ENCODE measurements around the gene ASIC3.
A peak's percentile ranks its signal among the peaks of the same experiment; 100 is the strongest.

Gene ASIC3

DNA sequence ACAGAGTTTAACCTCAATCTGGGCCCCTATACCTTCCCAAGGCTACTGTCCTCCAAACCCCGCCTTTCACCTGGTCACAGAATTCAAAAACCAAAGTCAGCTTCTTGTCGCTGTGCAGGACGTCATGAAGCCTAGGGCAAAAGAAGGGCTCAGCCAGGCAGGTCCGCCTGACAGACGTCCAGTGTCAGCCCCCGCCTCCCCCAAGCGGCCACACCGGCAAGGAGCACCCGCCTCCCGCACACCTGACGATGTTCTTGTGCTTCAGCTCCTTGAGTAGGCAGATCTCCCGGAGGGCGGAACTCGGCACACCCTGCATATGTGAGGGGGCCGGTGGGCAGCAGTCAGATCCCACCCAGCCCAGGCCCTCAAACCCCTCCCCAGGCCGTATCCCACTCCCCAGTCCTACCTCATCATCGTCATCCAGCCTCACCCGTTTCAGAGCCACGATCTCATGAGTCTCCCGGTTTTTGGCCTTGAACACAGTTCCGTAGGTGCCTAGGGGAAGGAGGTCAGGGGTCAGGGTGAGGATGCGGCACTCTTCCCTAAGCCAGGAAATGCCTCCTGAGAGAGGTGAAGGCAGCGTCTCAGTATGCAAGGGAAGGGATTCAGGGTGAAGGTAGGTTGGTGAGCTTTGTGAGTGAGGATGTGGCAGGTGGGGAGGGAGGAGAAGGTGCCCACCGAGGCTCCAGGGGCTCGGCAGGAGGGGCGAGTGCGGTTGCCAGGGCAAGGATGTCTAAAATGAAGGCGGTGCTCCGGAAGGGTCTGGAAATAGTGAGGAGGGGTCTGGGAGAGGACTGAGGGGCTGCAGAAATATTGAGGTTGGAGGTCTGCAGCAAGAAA is 8.6 kb downstream of the ASIC3 start:
- no peak for DNase-seq (ENCODE audit: low spot score)

DNA sequence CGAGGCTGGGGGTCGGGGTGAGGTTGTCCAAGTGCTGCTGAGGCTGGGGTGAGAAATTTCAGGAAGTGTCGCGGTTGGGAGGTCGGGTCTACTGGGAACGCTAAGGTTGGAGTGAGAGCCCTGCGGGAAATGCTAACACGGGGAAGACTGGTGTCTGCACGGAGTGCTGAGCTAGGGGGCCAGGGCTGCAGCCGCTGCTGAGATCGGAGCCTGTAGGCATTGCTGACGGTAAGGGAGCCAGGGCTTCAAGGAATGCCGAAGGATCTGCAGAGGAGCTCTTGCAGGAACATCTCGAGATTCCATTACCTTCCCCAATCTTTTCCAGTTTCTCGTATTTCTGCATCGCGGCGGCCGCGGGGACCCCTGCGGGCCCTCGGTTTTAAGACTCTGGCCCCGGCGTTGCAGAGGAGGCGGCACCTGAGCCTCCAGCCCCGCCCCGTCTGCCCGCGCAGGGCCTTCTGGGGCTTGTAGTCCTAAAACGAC is 9.2 kb downstream of the ASIC3 start, which contains the start of gene CDK5:
CDK5 (minus strand) TSS at position 392 of the 483 bp plus-strand sequence; CDS start at position 343, 49 bp downstream.
- DNase-seq (ENCODE audit: low spot score), result no peak

DNA sequence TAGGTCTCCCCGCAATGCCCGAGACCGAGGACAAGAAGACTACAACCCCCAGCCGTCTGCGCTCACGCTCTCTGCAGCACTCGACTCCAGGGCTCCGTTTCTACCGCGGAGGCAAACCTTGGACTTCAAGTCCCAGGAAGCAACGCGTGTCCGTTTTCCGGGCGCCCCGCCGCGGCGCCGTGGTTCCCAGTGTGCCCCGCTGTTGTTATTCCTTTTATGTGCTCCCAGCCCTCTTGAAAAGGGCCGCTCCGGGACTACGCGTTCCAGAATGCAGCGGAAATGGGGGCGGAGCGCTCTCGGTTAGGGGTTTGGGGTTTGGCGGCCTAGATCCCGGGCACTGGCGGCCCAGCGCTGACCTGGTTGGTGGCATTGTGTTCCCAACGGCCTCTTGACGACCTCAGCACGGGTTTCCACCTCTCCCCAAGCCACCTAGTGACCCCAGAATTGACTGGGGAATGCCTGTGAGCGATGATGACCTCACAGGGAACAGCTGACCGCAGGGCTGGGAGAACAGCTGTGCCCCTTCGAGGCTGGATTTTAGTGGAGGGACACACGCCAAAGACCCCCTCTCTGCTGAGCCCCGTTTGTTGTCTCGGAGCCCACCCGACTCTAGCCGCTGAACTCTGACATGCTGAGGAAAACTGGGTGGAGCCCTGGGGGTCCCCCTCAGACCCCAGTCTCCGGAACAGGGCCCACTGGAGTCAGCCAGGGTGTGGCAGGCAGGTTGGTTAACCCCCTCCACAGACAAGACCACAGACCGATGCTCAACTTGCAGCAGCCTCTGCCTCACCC is 9.9 kb downstream of the ASIC3 start:
- DNase-seq (ENCODE audit: low spot score), result peak; percentile 100

DNA sequence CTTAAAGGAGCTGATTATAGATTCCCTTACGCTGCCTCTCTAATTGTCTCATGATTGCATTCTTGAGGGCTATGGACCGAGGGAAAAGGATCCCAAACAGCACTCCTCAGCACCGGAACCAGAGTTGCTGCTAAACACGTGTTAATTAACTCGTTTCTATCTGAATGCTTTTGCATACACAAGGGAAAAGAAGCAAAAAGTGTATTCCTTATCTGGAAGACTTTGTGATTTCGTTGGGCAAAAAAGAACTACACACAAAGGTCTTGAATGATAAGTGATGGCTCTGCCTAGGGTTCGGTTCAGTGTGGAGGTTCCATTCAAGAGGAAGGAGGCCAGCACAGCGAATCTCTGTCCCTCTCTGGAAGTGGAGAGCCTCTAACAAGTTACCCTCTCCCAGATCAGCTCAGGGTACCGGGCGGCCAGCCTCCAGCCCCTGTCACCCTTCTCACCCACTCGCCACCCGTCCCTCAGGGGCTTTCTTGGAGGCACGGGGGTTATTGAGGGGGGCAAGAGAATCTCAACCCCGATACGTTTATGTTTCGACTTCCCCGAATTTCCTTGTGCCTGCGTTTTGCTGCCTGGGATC is 10.5 kb downstream of the ASIC3 start:
- peak; percentile 80 for DNase-seq (ENCODE audit: low spot score)

DNA sequence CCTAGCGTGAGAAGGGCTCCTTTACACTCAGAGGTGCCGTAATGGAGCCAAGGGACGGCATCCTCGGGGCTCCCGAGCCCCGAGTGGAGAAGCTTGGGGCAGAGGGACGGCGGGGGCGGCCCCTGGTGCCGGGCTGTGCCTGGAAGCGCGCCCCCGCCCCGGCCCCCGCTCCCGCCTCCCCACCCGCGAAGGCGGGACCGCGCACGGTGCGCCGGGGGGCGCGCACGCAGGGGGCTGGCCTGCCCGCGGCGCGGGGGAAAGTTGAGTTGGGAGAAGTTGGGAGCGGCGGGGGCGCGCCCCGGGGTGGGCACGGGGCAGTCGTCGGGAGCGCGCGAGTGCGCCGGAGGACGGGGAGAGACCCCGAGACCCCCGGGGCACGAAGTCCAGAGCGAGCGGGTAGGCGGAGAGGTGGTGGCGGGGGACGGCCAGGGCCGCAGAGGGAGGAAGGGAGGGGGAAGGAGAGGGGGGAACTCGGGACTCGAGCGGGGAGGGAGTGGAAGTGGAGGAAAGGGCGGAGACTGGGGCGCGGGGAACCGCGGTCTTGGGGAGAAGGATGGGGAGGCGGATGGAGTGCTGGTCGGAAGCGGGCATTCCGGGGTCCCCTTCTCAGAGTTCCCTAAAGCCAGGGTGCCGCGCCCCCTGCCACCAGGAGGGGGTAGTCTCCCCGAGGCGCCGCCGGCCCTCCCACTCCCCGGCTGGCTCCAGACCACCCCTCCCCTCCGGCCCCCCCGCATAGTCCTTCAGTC is 11.2 kb downstream of the ASIC3 start, which contains the start of gene SLC4A2:
SLC4A2 (plus strand) TSS at position 223 of the 746 bp plus-strand sequence. CDS start 2,399 bp downstream, outside the sequence.
- DNase-seq (ENCODE audit: low spot score), result peak; percentile 83

DNA sequence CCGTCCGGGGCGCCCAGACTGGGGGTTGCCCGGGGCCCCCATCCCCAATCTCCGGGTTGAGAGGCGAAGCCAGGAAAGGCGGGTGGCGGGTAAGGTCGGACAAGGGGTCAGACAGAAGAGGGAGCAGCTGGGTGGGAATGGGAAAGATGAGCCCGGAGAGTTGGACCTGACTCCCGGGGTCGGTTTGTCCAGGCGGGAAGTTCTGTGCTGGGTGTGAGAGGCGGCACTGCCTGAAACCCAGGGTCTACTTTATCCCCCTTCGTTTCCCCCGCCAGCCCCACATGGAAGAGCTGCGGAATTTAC is 11.7 kb downstream of the ASIC3 start:
- peak; percentile 37 for DNase-seq (ENCODE audit: low spot score)

DNA sequence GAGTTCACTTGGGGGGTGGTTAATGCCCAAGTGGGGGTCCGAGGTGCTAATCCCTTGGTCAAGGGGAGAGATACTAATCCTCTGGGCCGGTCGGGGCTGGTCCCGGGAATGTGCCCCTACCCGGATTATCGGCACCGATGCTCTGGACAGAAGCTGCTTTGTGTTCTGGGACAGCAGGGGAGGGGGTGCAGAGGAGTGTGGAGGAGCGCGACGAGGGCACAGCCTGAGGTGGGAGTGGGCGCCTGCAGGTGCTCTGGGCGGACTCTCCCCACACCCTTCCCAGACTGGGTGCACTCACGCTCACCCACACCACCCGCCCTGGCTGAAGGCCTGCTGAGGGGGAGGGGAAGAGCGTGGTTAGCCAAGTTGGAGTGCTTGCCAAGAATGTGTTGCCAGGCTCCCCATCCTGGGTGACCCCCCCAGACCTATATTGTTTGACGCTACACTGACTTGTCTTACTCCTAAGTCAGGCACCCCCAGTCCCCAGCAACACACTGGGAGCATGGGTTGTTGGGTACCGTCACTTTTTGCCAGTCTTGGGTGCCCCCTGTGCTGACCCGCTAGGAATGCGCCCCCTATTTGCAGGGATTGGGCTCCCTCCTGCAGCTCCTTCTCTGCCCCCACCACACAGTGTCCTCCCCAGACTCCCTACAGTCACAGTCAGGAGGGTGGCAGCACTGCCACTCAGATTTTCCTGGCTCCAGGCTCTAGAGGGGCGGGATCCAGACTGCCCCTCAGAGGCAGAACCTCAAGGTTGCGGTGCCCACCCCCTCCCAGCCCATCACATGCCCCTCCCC is 12.3 kb downstream of the ASIC3 start:
- DNase-seq (ENCODE audit: low spot score), result peak; percentile 56

DNA sequence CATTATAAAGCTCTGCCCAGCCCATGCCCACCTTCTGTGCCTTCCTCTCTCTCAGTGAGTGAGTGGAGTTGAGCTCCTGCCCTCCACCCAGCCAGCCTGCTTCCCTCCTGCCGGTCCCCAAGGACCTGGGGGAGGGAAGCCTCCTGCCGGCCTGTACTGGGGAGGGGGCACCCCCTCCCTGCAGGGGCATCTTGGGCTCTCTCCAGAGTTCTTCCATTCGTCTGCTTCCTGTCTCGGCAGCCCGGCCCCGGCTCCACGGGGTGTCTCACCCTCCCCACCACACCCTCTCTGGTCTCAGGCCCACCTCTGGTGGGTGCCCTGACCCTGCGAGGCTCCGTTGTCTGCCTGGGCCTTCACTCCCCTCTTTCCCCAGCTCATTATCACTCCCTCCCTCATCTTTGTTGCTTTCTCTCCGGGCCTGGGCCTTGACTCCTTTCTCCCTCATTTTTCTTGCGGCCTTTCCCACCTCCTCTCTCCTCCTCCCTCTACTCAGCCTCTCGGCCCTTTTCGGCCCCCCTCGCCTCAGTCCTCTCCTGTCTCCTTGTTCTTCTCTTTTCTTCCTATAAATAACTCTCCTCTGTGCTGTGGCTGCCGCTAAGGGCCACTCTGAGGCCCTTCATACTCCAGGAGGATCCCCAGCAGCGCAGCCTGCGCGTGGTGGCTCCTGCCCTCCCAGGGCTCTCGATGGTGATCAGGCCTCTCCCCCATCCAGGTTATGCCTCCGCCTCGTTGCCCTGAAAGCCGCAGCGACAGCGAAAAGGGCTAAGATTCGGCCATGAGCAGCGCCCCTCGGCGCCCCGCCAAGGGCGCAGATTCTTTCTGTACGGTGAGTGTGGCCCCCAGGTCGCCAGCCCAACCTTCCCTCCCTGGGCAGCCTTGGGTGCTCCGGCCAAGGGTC is 13.1 kb downstream of the ASIC3 start:
- DNase-seq (ENCODE audit: low spot score), result no peak

DNA sequence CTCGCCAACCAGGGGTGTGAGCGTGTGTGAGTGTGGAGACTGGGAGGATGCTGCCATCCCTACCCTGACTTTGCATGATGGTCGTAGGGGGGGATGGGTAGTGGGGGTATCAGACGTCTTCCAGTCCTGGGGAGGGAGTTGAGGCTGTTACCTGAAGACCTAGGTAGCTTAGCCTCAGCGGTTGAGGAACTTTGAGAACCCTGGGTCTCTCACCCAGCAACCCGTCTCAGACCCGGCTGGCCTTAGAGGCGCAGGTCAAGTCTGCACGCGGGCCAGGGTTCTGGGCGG is 13.7 kb downstream of the ASIC3 start:
- DNase-seq (ENCODE audit: low spot score), result no peak

DNA sequence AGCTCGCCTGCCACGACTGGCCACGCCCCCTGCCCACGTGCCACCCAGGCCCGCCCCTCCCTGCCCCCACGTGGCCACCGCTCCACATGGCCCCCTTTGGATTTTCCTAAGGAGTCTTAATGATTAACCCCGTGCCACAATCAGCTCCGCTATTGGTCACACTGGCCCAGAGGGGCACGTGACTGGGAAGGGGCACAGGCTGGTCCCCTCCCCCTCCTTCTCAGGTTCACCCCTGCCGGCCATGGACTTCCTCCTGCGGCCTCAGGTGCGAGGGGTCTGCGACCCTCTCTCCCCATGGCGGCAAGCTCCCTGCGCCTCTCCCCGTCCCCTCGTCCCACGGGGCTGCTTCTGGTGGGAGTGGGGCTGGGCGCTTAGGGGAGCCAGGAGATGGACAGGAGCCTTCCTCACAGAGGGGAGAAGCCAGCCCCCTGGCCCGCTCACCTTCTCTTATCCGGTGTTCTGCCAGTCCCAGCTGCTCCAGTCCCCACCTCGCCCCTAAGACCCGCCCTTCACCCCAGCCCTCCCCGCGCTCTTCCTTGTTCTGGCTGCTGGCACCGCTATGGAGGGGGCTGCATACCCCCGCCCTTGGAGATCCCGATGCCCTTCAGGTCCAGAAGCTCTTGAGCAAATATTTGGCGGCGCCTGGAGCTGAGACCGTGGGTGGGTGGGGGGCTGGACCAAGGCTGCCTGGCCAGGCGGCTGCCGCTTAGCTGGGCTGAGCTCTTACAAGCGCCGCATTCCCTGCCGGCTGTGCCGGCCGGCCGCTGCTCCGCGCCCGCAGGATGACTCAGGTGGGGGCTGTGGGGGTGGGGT is 14.3 kb downstream of the ASIC3 start:
- no peak for DNase-seq (ENCODE audit: low spot score)

DNA sequence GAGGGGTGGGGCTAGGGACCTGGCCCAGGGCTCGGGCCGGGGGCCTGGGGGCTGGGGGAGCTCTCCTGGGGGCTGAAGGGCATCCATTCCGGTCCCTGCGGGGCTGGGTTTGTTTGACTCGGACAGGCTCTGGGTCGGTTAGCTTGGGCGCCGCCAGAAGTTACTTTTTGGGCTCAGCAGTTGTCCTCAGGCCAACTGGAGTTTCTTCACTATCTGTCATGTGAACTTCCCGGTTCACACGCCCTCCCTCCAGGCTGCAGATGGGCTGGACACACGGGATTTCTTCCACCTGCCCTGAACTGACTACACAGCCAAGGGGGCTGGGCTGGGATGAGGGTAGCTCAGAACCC is 14.9 kb downstream of the ASIC3 start:
- DNase-seq (ENCODE audit: low spot score), result no peak

DNA sequence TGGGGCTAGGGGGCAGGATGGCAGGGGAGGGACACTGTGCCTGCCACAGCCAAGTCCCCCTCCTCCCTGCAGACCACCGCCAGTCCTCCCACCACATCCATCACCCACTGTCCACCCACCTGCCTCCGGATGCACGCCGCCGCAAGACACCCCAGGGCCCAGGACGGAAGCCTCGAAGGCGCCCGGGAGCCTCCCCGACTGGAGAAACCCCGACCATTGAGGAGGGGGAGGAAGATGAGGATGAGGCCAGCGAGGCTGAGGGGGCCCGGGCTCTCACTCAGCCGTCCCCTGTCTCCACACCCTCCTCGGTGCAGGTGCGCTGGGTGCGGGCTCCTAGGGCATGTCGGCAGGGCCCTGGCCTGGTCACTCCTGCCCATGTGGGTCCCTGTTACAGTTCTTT is 16.1 kb downstream of the ASIC3 start:
- DNase-seq (ENCODE audit: low spot score), result no peak

DNA sequence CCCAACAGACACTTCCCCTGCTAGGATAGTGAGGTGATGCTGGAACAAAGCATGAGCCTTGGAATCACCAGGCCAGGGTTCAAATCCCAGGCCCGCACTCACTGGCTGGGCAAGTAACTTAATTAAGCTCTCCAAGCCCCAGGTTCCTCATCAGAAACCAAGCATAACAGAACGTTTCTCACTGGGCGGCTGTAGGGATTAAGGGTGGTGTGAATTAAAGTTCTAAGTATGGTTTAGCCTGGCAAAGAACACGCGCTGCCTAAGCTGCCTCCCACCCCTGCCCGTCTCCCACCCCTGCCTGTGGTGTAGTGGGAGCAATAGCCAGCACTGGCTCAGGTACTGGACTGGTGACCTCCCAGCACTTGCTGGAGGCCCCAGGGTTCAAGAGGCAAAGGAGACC is 16.7 kb downstream of the ASIC3 start:
- no peak for DNase-seq (ENCODE audit: low spot score)

DNA sequence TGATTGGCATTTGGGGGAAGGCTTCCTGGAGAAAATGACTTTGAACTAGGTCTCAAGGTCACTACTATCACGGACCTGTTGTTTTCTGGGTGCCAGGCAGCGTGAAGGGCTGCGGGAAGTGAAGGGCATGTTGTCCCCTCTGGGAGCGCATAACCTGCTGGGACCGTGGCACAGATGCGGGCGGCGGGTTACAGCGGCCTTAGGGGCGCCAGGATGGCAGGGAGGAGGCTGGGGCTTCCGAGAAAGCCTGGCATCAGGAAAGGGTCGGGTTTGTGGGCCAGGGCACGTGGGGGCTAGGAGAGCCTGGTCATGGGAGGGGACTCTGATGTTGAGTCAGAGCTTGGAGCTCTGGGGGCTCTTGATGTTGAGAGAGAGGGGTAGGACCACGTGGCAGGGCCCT is 17.2 kb downstream of the ASIC3 start:
- no peak for DNase-seq (ENCODE audit: low spot score)

DNA sequence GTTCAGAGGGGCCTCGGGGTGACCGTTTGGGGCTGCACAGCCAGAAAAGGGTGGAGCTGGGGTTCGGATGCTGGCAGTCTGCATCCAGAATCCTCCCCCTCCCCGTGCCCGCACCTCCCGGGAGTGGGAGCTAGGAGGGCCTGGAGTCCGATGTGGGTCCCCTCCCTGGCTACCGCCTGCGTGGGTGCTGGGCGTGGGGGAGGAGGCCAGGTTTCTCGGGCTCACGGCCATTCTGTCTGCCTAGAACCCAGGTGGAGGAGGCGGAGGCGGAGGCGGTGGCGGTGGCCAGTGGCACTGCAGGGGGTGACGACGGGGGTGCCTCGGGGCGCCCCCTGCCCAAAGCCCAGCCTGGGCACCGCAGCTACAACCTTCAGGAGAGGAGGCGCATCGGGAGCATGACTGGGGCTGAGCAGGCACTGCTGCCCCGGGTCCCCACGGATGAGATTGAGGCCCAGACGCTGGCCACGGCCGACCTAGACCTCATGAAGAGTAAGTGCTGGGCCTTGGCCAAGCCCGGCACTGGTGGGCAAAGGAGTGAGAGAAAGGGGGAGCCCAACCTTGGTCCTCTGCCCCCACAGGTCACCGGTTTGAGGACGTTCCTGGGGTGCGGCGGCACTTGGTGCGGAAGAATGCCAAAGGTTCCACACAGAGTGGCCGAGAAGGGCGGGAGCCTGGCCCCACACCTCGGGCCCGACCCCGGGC is 18.1 kb downstream of the ASIC3 start:
- no peak for DNase-seq (ENCODE audit: low spot score)

DNA sequence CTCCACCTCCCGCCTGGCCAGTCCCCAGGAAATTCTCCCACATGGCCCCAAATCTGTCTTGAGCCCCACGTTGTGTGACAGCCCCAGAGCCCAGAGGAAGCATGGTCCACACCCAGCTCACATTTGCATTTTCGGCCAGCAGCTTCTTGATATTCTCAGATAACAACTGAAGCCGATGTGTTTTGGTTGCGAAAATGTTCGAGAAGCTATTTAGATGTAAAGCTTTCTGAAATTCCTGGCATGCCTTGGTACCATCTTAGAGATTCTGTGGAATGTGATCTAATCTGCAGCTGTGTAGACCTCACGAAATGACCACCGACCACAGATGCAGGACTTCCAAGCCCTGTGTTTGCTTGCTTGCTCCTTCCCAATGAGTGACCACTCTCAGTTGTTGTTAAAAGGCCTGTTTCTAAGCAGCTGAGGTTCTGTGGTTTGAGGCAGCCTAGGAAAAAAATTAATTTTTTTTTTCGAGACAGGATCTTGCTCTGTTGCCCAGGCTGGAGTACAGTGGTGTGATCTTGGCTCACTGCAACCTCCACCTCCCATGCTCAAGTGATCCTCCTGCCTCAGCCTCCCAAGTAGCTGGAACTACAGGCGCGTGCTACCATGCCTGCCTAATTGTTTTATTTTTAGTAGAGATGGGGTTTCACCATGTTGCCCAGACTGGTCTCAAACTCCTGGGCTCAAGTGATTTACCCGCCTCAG is 19.9 kb downstream of the ASIC3 start:
- no peak for DNase-seq (ENCODE audit: low spot score)

DNA sequence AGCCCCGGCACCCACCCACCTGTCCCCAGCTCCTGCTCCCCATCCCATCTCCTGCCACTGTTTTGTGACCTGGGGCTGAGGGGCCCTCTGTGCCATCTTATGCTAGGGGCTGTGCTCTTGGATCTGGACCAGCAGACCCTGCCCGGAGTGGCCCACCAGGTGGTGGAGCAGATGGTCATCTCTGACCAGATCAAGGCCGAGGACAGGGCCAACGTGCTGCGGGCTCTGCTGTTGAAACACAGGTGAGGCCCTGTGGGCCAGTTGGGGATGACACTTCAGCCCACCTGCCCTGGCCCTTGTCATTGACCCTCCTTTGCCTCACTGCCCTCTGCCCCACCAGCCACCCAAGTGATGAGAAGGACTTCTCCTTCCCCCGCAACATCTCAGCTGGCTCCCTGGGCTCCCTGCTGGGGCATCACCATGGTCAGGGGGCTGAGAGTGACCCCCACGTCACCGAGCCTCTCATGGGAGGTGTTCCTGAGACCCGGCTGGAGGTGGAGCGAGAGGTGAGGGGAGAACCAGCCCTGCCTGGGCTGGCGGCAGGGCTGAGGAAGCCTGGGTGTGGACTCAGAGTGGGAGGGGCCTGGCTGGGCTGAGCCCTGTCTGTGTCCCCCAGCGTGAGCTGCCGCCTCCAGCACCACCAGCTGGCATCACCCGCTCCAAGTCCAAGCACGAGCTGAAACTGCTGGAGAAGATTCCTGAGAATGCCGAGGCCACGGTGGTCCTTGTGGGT is 21.7 kb downstream of the ASIC3 start:
- DNase-seq (ENCODE audit: low spot score), result no peak

DNA sequence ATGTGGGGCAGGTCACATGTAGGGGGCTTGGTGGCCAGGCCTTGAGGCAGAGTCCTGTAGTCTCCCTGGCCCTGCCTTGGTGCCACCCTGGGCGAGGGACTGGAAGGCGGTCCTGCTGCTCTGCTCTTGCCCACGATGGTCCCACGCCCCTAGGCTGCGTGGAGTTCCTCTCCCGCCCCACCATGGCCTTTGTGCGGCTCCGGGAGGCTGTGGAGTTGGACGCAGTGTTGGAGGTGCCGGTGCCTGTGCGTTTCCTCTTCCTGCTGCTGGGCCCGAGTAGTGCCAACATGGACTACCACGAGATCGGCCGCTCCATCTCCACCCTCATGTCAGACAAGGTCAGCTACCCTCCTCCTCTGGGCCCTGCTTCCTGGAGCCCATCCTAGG is 22.2 kb downstream of the ASIC3 start:
- no peak for DNase-seq (ENCODE audit: low spot score)

Data from NAMALWA (cell line).